WTC11 (cell line): ENCODE measurements around the gene MED12L. TPM values are rescaled to one million over a fixed set of nuclear protein-coding genes. Genes with fewer than 3 reads are reported as not detected.
A peak's percentile ranks its signal among the peaks of the same experiment; 100 is the strongest.

Experiments used
- ATAC-seq: fragments of 200-7000 bp; cut with Tn5 transposase; 2 replicates; pipeline ENCODE4 v1.10.0; 2021; ENCODE audit warnings: mild to moderate bottlenecking, moderate library complexity
- CTCF ChIA-PET: fragments of 300-600 bp; sonication (Branson Sonifier 250); formaldehyde crosslinking; loops from one replicate; lab custom pipeline; 2021; ENCODE audit warnings: antibody characterized with exemption; lab: Charles Lee
- POLR2A ChIA-PET: fragments of 350-600 bp; sonication (Branson Sonifier 250); formaldehyde crosslinking; loops from one replicate; lab custom pipeline; 2021; ENCODE audit warnings: antibody characterized with exemption; lab: Charles Lee
- DNase-seq: peaks from one replicate; pipeline ENCODE4 v3.0.0; 2021; ENCODE audit warnings: low spot score
- H3K27ac Mint-ChIP-seq: 2 replicates; pipeline ENCODE4 v1.8.0; 2021; ENCODE audit warnings: mixed read lengths
- H3K27me3 Mint-ChIP-seq: 2 replicates; pipeline ENCODE4 v1.8.0; 2021; ENCODE audit warnings: low read depth, mild to moderate bottlenecking, moderate library complexity, mixed read lengths
- H3K36me3 Mint-ChIP-seq: 2 replicates; pipeline ENCODE4 v1.8.0; 2021; ENCODE audit warnings: mixed read lengths
- H3K4me1 Mint-ChIP-seq: 2 replicates; pipeline ENCODE4 v1.8.0; 2022; ENCODE audit warnings: mixed read lengths
- H3K4me3 Mint-ChIP-seq: 2 replicates; pipeline ENCODE4 v1.8.0; 2021; ENCODE audit warnings: mild to moderate bottlenecking, moderate library complexity, mixed read lengths
- H3K9me3 Mint-ChIP-seq: 2 replicates; pipeline ENCODE4 v1.8.0; 2021; ENCODE audit warnings: mixed read lengths
- ATF1 ChIP-seq: sonication (generic); formaldehyde crosslinking; IDR thresholded peaks from 2 replicates; pipeline ENCODE4 v1.8.1; 2023; ENCODE audit warnings: mild to moderate bottlenecking, moderate library complexity, missing genetic modification reagents
- ATF2 ChIP-seq: sonication (generic); formaldehyde crosslinking; IDR thresholded peaks from 2 replicates; pipeline ENCODE4 v1.8.1; 2022; ENCODE audit warnings: low read depth, missing genetic modification reagents, borderline replicate concordance
- RORB ChIP-seq: fragments of 250-450 bp; sonication (Bioruptor Pico); IDR thresholded peaks from 2 replicates; pipeline ENCODE4 v1.9.0; 2021; ENCODE audit warnings: mild to moderate bottlenecking
- TEAD1 ChIP-seq: sonication (generic); formaldehyde crosslinking; IDR thresholded peaks from 2 replicates; pipeline ENCODE4 v1.8.0; 2022; ENCODE audit warnings: mild to moderate bottlenecking, missing genetic modification reagents
- ZNF121 ChIP-seq: sonication (generic); formaldehyde crosslinking; IDR thresholded peaks from 2 replicates; pipeline ENCODE4 v1.8.0; 2023; ENCODE audit warnings: missing genetic modification reagents
- total RNA-seq: library from RNA; stranded (reverse); gene quantifications from 3 replicates; pipeline ENCODE4 v1.2.3, GENCODE V29; 2021

The MED12L gene
- total RNA-seq, 1 experiment from 2014 or later = 27.4 TPM

GRCh38 chr3:151483961-151484520 lies 398.6 kb downstream of the MED12L start:
- CTCF ChIA-PET = interaction anchor here (1.3 kb wide), 1 partner anchor 10 kb away, joined by 4 read pairs; no protein-coding TSS in a partner anchor
- DNase-seq (no peak), ATAC-seq (peak; percentile 77)
- Mint-ChIP-seq H3K4me3 (no peak overlapping the region), H3K9me3 (peaks cover 14% of the 10 kb centered on the region), H3K4me1 (no peaks in the 10 kb centered on the region; the same call in 1 of the 2 replicates), H3K27ac (no peak overlapping the region), H3K27me3 (no peaks in the 10 kb centered on the region; the same call in 1 of the 2 replicates), H3K36me3 (no peaks in the 10 kb centered on the region)
- TF ChIP-seq ATF1 (CRISPR knock-in tag) = no peak
- no peak for TF ChIP-seq ZNF121
- no peak for TF ChIP-seq TEAD1 (CRISPR knock-in tag)
- no peak for TF ChIP-seq ATF2 (CRISPR knock-in tag)
- TF ChIP-seq RORB = no peak
- POLR2A ChIA-PET = no interaction called here

Other genes starting within 250 kb of the MED12L start
- not detected in 3 replicates for gene MINDY4B, start 180.2 kb upstream of the MED12L start, total RNA-seq
- not detected in 3 replicates for gene CLRN1, start 112.9 kb upstream of the MED12L start, total RNA-seq
- 0.17 to 0.32 TPM in 2 of 3 replicates, not detected in the other for gene GPR171, start 117.6 kb downstream of the MED12L start, total RNA-seq
- gene P2RY14, start 192.9 kb downstream of the MED12L start, total RNA-seq = 0.07 TPM in 1 of 3 replicates, not detected in the others
- gene GPR87, start 231.2 kb downstream of the MED12L start, total RNA-seq = 0.16 TPM in 1 of 3 replicates, not detected in the others
- gene P2RY13, start 243.9 kb downstream of the MED12L start, total RNA-seq = not detected in 3 replicates